ENCODE measurements around the gene TUB.

- TF ChIP-seq CTCF (conservative IDR thresholded peaks at IDR 0.05; ENCODE audit: low read depth, low read length), result no peak
- TF ChIP-seq EZH2 (IDR thresholded peaks at IDR 0.05; ENCODE audit: low read length, unreplicated experiment), result no peak
Measured at GRCh38 chr11:8066911-8067455, 14.0 kb upstream of the TUB start.
